Measurements from ENCODE around the gene DGAT2. TPM values are rescaled to one million over a fixed set of nuclear protein-coding genes. Genes with fewer than 3 reads are reported as not detected.

DGAT2 gene
- total RNA-seq, 4 donors from 2014 or later, result 2.4 to 7.7 (median 4.5) TPM

DNA sequence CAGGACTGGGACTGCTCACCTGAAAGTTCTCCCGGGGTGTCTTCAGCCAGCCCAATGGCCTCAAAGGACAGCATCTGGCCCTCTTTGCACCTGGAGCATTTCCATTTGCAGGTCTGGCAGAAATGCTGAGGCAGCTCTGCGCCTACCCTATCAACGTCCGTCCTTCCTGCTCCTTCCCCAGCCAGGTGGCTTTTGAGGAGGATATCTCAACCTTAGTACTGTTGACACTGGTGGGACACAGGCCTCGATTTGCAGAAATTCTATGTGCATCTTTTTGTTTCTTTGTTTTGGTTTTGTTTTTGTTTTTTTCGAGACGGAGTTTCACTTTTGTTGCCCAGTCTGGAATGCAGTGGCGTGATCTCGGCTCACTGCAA lies 45.9 kb upstream of the DGAT2 start:
- H3K4me3 ChIP-seq, result peak overlapping the region in 2 of 4 donors; percentile 57 to 58

DNA sequence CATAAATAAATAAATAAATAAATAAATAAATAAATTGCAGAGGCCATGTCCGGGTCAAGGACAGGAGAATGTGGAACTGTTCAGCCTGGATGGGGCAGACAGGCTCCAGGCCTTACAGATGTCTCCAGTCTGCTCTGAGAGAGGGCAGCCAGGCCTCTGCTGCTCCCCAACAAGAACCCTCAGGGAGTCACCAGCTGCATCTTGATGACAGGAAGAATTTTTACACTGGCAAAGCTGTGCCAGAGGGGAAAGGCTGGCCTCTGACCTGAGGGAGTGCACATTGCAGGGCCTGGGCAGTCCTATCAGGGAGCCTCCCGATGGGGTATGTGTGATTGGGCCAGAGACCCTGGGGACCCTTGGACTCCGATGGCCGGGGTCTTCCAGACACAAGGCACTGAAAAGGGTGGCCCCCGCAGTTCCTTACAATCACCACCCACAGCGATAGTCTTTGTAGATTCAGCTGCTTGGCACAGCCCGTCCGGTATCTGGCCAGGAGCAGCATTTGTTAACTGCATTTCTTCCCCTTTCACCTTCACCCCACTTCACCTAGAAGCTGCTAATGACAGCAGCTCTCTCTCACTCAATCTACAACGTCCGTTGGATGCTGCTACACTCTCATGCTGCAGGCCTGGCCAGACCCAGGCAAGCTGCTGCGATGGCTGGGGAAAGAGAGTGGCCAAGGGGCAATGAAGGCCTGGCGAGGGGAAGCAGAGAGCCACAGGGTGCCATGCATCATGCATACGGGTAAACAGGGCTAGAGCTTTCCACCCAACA lies 42.8 kb upstream of the DGAT2 start:
- Histone ChIP-seq H3K4me1 (peaks cover 0 to 11% (median 0%) of the 10 kb centered on the region in 4 donors), H3K9me3 (no peaks in the 10 kb centered on the region), H3K27ac (no peak overlapping the region), H3K27me3 (no peaks in the 10 kb centered on the region), H3K4me3 (no peak overlapping the region), H3K36me3 (peaks cover 0 to 49% (median 0%) of the 10 kb centered on the region in 3 donors)
- TF ChIP-seq POLR2A (IDR thresholded peaks at IDR 0.05), result no peak
- no peak for DNase-seq

More for the DNA sequence above, 45.9 kb upstream of the DGAT2 start:
- H3K27me3 ChIP-seq, result no peaks in the 10 kb centered on the region
- H3K9me3 ChIP-seq, result no peaks in the 10 kb centered on the region
- no peak for DNase-seq
- TF ChIP-seq, protein P1, sequence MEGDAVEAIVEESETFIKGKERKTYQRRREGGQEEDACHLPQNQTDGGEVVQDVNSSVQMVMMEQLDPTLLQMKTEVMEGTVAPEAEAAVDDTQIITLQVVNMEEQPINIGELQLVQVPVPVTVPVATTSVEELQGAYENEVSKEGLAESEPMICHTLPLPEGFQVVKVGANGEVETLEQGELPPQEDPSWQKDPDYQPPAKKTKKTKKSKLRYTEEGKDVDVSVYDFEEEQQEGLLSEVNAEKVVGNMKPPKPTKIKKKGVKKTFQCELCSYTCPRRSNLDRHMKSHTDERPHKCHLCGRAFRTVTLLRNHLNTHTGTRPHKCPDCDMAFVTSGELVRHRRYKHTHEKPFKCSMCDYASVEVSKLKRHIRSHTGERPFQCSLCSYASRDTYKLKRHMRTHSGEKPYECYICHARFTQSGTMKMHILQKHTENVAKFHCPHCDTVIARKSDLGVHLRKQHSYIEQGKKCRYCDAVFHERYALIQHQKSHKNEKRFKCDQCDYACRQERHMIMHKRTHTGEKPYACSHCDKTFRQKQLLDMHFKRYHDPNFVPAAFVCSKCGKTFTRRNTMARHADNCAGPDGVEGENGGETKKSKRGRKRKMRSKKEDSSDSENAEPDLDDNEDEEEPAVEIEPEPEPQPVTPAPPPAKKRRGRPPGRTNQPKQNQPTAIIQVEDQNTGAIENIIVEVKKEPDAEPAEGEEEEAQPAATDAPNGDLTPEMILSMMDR (IDR thresholded peaks at IDR 0.05), result no peak
- TF ChIP-seq POLR2A (IDR thresholded peaks at IDR 0.05), result no peak
- peak overlapping the region in 3 of 4 donors; percentile 78 to 94 (median 93) for H3K27ac ChIP-seq
- peaks cover 0 to 11% (median 0%) of the 10 kb centered on the region in 4 donors for H3K4me1 ChIP-seq
- peaks cover 0 to 35% (median 0%) of the 10 kb centered on the region in 3 donors for H3K36me3 ChIP-seq

DNA sequence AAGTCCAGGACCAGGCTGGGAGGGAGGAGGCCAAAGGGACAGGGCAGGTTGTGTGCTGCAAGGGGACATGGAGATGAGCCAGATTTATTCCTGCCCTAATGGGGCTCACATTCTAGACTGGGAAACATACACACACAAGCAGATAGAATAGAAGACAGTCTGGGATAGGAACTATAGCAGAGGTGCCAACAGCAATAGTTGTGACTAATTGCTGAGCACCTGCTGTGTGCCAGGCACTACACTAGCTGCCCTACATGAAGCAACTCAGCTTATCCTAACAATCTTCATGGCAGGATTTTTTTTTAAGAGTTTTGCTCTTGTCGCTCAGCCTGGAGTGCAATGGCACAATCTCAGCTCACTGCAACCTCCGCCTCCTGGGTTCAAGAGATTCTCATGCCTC lies 39.6 kb upstream of the DGAT2 start:
- Histone ChIP-seq H3K4me3 (no peak overlapping the region), H3K9me3 (no peaks in the 10 kb centered on the region), H3K27me3 (no peaks in the 10 kb centered on the region), H3K27ac (no peak overlapping the region), H3K4me1 (peaks cover 0 to 20% (median 4%) of the 10 kb centered on the region in 4 donors), H3K36me3 (peaks cover 0 to 39% (median 0%) of the 10 kb centered on the region in 3 donors)
- TF ChIP-seq, protein P1 (IDR thresholded peaks at IDR 0.05), result no peak
- TF ChIP-seq POLR2A (IDR thresholded peaks at IDR 0.05), result no peak
- no peak for DNase-seq

DNA sequence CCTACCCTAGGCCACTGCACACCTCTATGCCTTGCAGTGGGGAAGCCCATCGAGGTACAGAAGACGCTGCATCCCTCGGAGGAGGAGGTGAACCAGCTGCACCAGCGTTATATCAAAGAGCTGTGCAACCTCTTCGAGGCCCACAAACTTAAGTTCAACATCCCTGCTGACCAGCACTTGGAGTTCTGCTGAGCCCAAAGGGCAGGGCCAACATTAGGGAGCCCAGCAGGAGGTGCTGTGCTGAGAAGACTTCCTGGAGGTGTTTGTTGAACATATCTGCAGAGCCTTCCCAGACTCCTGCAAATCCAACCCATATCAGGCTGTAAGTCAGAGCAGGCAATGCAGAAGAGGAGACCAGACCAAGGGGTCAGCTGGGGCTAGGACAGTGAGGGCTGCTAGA lies 37.5 kb upstream of the DGAT2 start:
- Histone ChIP-seq H3K27me3 (no peaks in the 10 kb centered on the region), H3K4me1 (peaks cover 0 to 30% (median 4%) of the 10 kb centered on the region in 4 donors), H3K36me3 (peaks cover 0 to 28% (median 0%) of the 10 kb centered on the region in 3 donors), H3K27ac (peak overlapping the region in 1 of 4 donors; percentile 88), H3K4me3 (no peak overlapping the region), H3K9me3 (no peaks in the 10 kb centered on the region)
- TF ChIP-seq, protein P1 (IDR thresholded peaks at IDR 0.05), result no peak
- TF ChIP-seq POLR2A (IDR thresholded peaks at IDR 0.05), result no peak
- DNase-seq, result no peak

DNA sequence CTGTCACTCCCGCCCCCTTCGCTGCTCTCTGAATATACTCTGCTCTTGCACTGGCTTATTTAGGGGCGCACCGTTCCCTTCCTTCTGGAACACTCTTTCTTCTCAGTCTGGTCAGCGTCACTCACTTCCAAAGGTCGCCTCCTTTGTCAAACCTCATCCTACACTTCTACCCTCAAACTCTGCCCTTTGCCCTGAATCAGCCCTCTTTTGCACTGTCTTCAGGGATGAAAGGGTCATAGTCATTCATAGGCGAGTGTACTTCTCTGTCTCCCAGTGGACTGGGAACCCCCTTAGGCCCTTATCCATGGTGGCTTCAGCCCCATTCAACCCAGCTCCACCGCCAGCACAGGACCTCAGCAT lies 35.5 kb upstream of the DGAT2 start:
- TF ChIP-seq, protein P1 (IDR thresholded peaks at IDR 0.05), result no peak
- peak in 1 of 2 donors; percentile 3 for TF ChIP-seq POLR2A (IDR thresholded peaks at IDR 0.05)
- DNase-seq, result no peak
- Histone ChIP-seq H3K9me3 (no peaks in the 10 kb centered on the region), H3K36me3 (peaks cover 0 to 13% (median 0%) of the 10 kb centered on the region in 3 donors), H3K4me1 (peaks cover 0 to 30% (median 4%) of the 10 kb centered on the region in 4 donors), H3K4me3 (no peak overlapping the region), H3K27ac (peak overlapping the region in 3 of 4 donors; percentile 40 to 88 (median 83)), H3K27me3 (no peaks in the 10 kb centered on the region)

DNA sequence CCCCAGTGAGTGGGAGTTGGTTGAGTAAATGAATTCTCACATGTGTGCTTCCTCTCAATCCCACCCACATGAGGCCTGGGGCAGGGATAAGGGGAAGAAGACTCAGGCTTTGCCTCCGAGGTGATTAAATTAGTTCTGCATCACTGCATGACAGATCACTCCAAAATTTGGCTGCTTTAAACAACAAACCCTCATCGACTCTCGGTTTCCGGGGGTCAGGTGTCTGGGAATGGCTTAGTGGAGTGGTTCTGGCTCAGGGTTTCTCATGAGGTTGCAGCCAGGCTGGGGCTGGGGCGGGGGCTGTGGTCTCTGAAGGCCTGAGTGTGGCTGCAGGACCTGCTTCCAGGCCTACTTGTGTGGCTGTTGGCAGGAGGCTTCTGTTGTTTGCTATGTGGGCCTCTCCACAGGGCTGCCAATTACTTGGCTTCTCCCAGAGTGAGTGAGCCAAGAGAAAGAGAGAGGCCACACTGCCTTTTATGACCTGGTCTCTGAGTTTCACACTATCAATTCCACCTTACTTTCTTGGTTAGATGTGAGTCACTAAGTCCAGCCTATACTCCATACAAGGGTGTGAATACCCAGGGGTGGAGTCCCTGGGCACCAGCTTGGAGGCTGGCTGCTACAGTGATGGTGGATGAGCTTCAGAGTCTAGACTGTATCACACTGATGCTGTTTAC lies 35.0 kb upstream of the DGAT2 start:
- Histone ChIP-seq H3K4me1 (peaks cover 0 to 30% (median 4%) of the 10 kb centered on the region in 4 donors), H3K4me3 (no peak overlapping the region), H3K9me3 (no peaks in the 10 kb centered on the region), H3K27ac (peak overlapping the region in 3 of 4 donors; percentile 61 to 88 (median 83)), H3K27me3 (no peaks in the 10 kb centered on the region), H3K36me3 (peaks cover 0 to 9% (median 0%) of the 10 kb centered on the region in 3 donors)
- TF ChIP-seq POLR2A (IDR thresholded peaks at IDR 0.05), result peak; percentile 9 to 37
- TF ChIP-seq, protein P1 (IDR thresholded peaks at IDR 0.05), result no peak
- peak in 2 of 3 donors; percentile 65 to 72 for DNase-seq

Measured in Peyer's patch (tissue), 4 donors.